ENCODE results near the gene PLD6.

DNA sequence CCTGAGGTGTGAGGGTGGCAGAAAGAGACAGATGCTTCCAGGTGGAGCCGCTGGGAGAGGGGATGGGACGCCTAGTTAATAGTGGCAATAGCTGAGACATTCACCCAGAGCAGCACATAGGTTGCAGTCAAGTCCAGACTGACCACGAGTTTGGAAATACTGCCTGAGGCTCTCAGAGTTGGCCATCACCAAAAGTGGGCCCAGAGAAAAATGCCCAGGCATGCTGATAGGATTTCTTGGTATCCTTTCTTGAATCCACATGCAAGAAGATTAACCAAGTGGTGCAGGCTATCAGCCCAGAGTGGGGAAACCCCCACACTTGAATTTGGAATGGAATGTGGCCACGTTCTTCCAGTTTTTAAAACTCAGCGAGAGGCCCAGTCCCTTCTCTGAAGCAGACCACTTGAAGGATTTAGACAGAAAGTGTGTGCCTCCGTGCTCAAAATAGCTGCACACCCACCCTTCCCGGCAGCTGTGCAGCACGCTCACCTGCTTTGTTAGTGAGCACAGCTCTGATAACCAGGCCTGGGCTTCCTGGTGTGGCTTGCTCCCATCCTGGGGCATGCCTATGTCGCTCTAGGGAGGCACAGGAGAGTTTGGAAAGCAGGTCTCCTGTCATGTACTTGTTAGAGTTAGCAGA lies 35.7 kb downstream of the PLD6 start:
- TF ChIP-seq EZH2 (IDR thresholded peaks at IDR 0.05; ENCODE audit: insufficient read depth, poor library complexity, severe bottlenecking) (no peak), EZH2phosphoT487 (IDR thresholded peaks at IDR 0.05; ENCODE audit: insufficient read depth, low read depth) (no peak)
